Left lung (tissue), 10 donors: ENCODE measurements around the gene INIP. TPM values are rescaled to one million over a fixed set of nuclear protein-coding genes. Genes with fewer than 3 reads are reported as not detected.
A peak's percentile ranks its signal among the peaks of the same experiment; 100 is the strongest.

ENCODE experiments used
- ATAC-seq: fragments of 200-7000 bp; cut with Tn5 transposase; one replicate; pipeline ENCODE4 v1.9.1; 2020; ENCODE audit warnings: moderate library complexity
- DNase-seq, 4 donors: peaks; one replicate each; pipeline ENCODE4 v3.0.0-alpha.2; 2013 to 2020
- H3K27ac ChIP-seq, 2 donors: fragments of 200-600 bp; sonication (generic) in 1 of 2; one replicate each; pipeline versions ENCODE4 v1.5.0 to v1.8.0; 2020 to 2021
- H3K27me3 ChIP-seq, 2 donors: fragments of 200-600 bp; sonication (generic) in 1 of 2; one replicate each; pipeline versions ENCODE4 v1.5.0 to v1.8.0; 2020 to 2021
- H3K36me3 ChIP-seq, 2 donors: fragments of 200-600 bp; sonication (generic) in 1 of 2; one replicate each; pipeline versions ENCODE4 v1.5.0 to v1.8.0; 2020 to 2021
- H3K4me1 ChIP-seq, 2 donors: fragments of 200-600 bp; one replicate each; pipeline ENCODE4 v1.8.0; 2021
- H3K4me3 ChIP-seq, 2 donors: fragments of 200-600 bp; sonication (generic) in 1 of 2; one replicate each; pipeline versions ENCODE4 v1.5.0 to v1.8.0; 2020 to 2021; ENCODE audit warnings: mild to moderate bottlenecking in 1 of 2
- H3K9me3 ChIP-seq, 2 donors: fragments of 200-600 bp; sonication (generic) in 1 of 2; one replicate each; pipeline versions ENCODE4 v1.5.0 to v1.8.0; 2020 to 2021
- CTCF ChIP-seq, 2 donors: fragments of 200-600 bp; sonication (generic) in 1 of 2; IDR thresholded peaks; one replicate each; pipeline versions ENCODE4 v1.5.0 to v1.8.0; 2021; ENCODE audit warnings: antibody characterized with exemption in 2 of 2
- intact Hi-C, 2 donors: fragments of 100-400 bp; cut with DNase I; formaldehyde crosslinking; loops; one replicate each; pipeline versions ENCODE4 v1.11.2 to v1.14.2; 2022
- polyA plus RNA-seq, 6 donors: library from polyadenylated mRNA; unstranded; fragments of 120-200 nt; gene quantifications; one replicate each; pipeline ENCODE4 v1.2.1, GENCODE V29; 2013; ENCODE audit not compliant: insufficient read length in 6 of 6
- total RNA-seq, 2 donors: library from RNA; stranded (reverse); fragmentation: NEBNext Ultra II Directional; extraction: Animal tissue kit (Norgen Biotek cat#: 25700); gene quantifications; one replicate each; pipeline ENCODE4 v1.2.1, GENCODE V29; 2021
- donor health status: DM: no; HTN: yes; CAD: no.
- donor health status: DM: no; HTN: no; CAD: no.

The INIP gene
- total and polyA plus RNA-seq, 8 donors: 22.8 to 41.3 (median 33.4) TPM

DNA sequence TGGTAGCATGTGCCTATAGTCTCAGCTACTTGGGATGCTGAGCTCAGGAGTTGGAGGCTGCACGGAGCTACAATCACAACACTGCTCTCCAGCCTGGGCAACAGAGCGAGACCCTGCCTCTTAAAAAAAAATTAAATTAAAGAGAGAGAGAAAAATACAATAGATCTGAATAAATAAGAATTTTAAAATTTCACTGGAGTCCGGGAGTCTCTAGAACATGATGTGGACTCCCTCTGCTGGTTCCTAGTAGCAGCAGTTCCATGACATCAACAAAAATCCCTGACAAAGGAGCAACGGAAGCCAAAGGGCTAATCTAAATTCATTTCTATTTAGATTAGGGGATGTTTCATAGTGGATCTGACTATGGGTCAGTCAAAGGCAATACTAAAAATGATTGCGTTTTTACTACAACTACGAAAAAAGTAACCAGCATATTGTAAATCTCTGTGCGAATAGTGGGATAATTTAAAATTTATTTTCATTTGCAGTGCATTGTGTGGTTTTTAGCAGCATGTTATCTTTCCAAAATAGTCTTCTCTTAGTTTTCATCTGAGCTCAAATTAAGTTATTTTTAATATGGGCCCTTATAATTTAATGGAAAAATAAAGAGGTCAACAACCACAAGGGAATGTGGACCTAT lies 6.7 kb downstream of the INIP start:
- no peaks in the 10 kb centered on the region for H3K9me3 ChIP-seq
- H3K36me3 ChIP-seq: peaks cover 0 to 6% of the 10 kb centered on the region in 2 donors
- no peak overlapping the region for H3K4me3 ChIP-seq
- H3K27ac ChIP-seq: no peak overlapping the region
- no peaks in the 10 kb centered on the region for H3K27me3 ChIP-seq
- DNase-seq: peak in 1 of 4 donors; percentile 54
- intact Hi-C loops: no loop called here
- peak; percentile 51 for ATAC-seq
- H3K4me1 ChIP-seq: peaks cover 0 to 6% of the 10 kb centered on the region in 2 donors
- peak; percentile 14 to 48 for TF ChIP-seq CTCF (IDR thresholded peaks at IDR 0.05)

DNA sequence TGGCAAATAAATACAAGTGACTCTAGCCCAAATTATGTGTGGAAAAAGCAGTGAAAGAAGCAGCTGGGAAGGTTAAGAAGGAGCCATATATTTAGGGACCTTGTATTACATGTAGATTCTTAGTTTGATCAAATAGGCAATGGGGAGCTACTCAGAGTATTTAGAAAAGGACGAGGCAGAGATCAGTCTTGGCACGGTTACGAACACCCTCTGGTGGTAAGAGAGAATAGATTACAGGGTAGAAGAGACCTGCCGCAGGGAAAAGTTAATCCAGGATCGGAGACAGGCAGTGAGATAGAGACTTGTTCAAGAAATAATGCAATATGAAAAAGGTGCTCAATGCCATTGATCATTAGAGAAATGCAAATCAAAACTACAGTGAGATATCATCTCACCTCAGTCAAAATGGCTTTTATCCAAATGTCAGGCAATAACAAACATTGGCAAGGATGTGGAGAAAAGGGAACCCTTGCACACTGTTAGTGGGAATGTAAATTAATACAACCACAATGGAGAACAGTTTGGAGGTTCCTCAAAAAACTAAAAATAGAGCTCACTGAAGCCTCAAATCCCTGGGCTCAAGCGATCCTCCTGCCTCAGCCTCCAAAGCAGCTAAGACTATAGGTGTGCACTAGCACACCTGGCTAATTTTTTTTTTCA lies 12.0 kb downstream of the INIP start:
- H3K36me3 ChIP-seq: peaks cover 0 to 5% of the 10 kb centered on the region in 2 donors
- no peaks in the 10 kb centered on the region for H3K9me3 ChIP-seq
- H3K4me3 ChIP-seq: no peak overlapping the region
- no peaks in the 10 kb centered on the region for H3K4me1 ChIP-seq
- intact Hi-C loops: no loop called here
- no peak for TF ChIP-seq CTCF (IDR thresholded peaks at IDR 0.05)
- DNase-seq (peak in 1 of 4 donors; percentile 68), ATAC-seq (peak; percentile 92)
- H3K27ac ChIP-seq: no peak overlapping the region
- H3K27me3 ChIP-seq: no peaks in the 10 kb centered on the region

- DNase-seq (no peak), ATAC-seq (no peak)
- H3K36me3 ChIP-seq: peaks cover 0 to 15% of the 10 kb centered on the region in 2 donors
- H3K27ac ChIP-seq: no peak overlapping the region
- H3K4me1 ChIP-seq: no peaks in the 10 kb centered on the region
- no peaks in the 10 kb centered on the region for H3K9me3 ChIP-seq
- no peaks in the 10 kb centered on the region for H3K27me3 ChIP-seq
- no peak for TF ChIP-seq CTCF (IDR thresholded peaks at IDR 0.05)
- H3K4me3 ChIP-seq: no peak overlapping the region
- intact Hi-C loops: no loop called here
Measured at GRCh38 chr9:112703304-112703703, 14.6 kb downstream of the INIP start.

- Histone ChIP-seq H3K9me3 (no peaks in the 10 kb centered on the region), H3K27me3 (no peaks in the 10 kb centered on the region), H3K4me1 (peaks cover 0 to 7% of the 10 kb centered on the region in 2 donors), H3K4me3 (no peak overlapping the region), H3K27ac (no peak overlapping the region), H3K36me3 (peaks cover 0 to 33% of the 10 kb centered on the region in 2 donors)
- ATAC-seq (no peak), DNase-seq (no peak)
- TF ChIP-seq CTCF (IDR thresholded peaks at IDR 0.05): no peak
- intact Hi-C loops: no loop called here
Measured at GRCh38 chr9:112700085-112700484, 17.8 kb downstream of the INIP start.

GRCh38 chr9:112699230-112699629 lies 18.7 kb downstream of the INIP start:
- intact Hi-C loops: no loop called here
- peaks cover 0 to 7% of the 10 kb centered on the region in 2 donors for H3K4me1 ChIP-seq
- no peak for TF ChIP-seq CTCF (IDR thresholded peaks at IDR 0.05)
- no peak overlapping the region for H3K4me3 ChIP-seq
- H3K27ac ChIP-seq: no peak overlapping the region
- H3K9me3 ChIP-seq: no peaks in the 10 kb centered on the region
- ATAC-seq (no peak), DNase-seq (no peak)
- H3K36me3 ChIP-seq: peaks cover 0 to 39% of the 10 kb centered on the region in 2 donors
- H3K27me3 ChIP-seq: no peaks in the 10 kb centered on the region
